Glomerular visceral epithelial cell (primary cell): ENCODE data around the gene DNAJC3.
"Not testable (repeated sequence)": the region's sequence is repeated elsewhere in the genome, so short reads cannot be mapped to it uniquely, and the experiment has no call there.

Experiments used
- DNase-seq: peaks from one replicate; pipeline ENCODE4 v3.0.0-alpha.2; 2016; ENCODE audit errors: extremely low spot score

Gene DNAJC3, protein sequence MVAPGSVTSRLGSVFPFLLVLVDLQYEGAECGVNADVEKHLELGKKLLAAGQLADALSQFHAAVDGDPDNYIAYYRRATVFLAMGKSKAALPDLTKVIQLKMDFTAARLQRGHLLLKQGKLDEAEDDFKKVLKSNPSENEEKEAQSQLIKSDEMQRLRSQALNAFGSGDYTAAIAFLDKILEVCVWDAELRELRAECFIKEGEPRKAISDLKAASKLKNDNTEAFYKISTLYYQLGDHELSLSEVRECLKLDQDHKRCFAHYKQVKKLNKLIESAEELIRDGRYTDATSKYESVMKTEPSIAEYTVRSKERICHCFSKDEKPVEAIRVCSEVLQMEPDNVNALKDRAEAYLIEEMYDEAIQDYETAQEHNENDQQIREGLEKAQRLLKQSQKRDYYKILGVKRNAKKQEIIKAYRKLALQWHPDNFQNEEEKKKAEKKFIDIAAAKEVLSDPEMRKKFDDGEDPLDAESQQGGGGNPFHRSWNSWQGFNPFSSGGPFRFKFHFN

GRCh38 chr13:95676762-95677563, at the start of gene DNAJC3:
TSS of gene DNAJC3 (plus strand) at chr13:95677139. CDS start at chr13:95677256, 117 bp downstream.
- DNase-seq, result peak; percentile 98

DNA sequence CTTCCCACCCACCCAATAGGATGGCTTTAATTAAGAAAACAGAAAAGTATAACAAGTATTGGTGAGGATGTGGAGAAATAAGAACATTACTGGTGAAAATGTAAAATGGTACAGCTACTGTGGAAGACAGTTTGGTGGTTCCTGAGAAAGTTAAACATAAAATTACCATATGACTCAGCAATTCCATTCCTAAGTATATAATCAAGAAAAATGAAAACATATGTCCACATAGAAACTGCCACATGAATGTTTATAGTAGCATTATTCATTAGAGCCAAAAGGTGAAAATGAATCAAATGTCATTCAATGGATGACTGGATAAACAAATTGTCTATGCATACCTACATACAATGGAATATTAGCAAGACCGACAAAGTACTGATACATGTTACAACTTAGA, 49.3 kb upstream of the DNAJC3 start:
- DNase-seq, result no peak

GRCh38 chr13:95628488-95628887, 48.5 kb upstream of the DNAJC3 start:
- DNase-seq, result no peak

GRCh38 chr13:95629071-95629470, 47.9 kb upstream of the DNAJC3 start:
- no peak for DNase-seq

DNA sequence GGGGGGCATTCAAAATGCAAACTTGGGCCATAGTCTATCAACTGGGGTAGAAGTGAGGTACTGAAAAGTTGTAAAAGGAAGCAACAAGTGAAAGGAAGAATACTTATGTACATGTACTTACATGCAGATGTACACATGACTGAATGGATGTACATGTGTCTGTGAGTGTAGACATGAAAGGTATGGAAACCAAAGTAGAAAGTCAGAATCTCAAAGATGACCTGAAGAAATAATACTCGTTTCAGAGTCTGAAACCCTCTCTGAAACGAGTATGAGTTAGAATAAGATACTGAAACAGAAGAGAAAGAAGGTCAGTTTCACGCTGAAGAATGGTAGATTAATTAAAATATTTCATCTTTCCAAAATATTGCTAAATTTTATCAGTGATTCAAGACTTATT, 46.3 kb upstream of the DNAJC3 start:
- DNase-seq, result no peak

DNA sequence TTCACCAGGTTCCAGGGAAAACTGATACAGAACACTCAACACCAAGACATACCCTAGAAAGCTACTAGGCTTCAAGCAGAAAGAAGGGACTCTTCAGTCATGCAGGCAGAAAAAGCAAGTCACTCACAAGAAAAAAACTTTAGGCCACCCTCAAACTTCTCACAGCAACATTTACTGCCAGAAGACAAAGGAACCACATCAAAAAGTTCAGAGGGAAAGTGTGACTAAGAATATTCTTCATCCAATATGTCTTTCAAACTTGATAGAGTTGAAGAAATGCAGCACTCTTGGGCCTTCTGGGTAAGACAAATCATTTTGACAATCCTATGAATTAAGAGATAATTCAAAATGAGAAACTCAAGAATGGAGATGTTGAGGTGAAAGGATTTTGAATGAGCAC, 40.1 kb upstream of the DNAJC3 start:
- DNase-seq, result no peak

DNA sequence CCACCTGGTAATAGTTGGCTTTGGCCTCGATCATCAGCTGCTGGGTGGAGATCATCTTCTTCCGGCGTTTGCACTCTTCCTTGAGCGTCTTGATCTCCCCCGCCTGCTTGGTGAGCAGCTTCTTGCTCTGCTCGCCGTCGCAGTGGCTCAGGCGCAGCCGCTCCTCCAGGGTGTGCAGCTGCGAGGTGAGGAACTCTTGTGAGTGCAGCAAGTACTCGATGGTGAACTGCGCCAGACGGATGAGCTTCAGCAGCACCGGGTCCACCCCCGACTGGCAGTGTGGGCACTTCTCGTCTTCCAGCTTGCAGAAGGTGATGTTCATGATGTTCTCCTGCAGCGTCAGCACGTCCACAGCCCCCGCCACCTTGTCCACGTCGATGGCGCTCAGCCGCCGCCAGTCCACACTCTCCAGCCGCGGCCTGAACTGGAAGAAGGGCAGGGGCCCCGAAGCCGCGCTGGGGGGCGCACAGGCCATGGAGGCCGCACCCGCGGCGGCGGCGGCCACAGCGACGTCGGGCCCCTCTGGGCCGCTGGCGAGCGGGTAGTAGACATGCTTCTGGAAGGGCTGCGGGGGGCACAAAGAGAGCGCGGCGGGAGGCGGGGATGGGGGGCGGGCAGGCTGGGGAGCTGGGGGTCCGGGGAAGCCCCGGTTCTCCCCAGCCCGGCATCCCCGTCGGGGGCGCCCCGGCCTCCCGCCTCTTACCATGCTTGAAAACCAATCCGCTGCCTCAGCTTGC, 35.5 kb upstream of the DNAJC3 start:
- DNase-seq, result peak; percentile 31

GRCh38 chr13:95642028-95642621, 34.8 kb upstream of the DNAJC3 start:
- DNase-seq, result peak; percentile 52

DNA sequence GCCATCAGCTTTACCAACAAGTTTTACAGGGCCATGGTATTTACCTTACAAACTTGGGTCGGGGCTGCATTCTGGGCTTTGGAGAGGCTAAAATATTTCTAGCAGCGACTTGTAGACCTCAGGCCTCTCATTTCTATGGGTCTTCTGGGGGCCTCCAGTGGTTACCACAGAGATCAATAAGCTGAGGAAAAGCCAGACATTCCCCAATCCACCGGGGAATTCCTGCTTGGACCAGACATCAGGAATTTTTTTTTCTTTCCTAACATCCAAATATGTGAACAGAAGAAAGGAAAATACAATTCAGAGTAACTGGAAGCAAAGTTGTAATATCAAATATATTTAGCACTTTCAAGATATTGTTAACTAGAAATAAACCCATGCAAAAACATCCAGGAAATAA, 33.9 kb upstream of the DNAJC3 start:
- no peak for DNase-seq

GRCh38 chr13:95643571-95643935, 33.4 kb upstream of the DNAJC3 start:
- peak; percentile 42 for DNase-seq

- peak; percentile 45 for DNase-seq
Measured at GRCh38 chr13:95643936-95644598, 32.9 kb upstream of the DNAJC3 start.

DNA sequence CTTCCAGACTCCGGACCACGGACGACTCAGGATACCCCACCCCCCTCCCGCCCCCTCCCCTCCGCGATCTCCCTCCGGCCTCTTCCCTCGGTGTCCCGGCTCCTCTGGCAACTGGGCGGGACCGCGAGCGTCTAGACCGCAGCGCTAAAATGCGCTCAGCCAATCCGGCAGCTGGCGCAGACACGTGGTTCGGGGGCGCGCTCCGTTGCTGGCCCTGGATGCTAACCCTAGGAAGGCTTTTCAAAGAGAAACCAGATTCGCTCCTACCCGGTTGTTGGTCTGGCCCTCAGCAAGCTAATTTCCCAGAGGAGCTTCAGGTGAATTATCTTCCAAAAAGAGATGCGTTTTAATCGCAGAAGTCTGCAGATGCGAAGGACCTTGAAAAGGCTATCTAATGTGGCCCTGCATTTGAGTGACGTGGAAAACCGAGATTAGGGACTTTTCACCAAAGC, 32.3 kb upstream of the DNAJC3 start, which contains the start of gene DZIP1:
Gene DZIP1, minus strand, starts transcription at position 106 of the 452 bp plus-strand sequence. CDS start 2,677 bp downstream, outside the sequence.
- DNase-seq, result peak; percentile 86

GRCh38 chr13:95647321-95647720, 29.6 kb upstream of the DNAJC3 start:
- no peak for DNase-seq

DNA sequence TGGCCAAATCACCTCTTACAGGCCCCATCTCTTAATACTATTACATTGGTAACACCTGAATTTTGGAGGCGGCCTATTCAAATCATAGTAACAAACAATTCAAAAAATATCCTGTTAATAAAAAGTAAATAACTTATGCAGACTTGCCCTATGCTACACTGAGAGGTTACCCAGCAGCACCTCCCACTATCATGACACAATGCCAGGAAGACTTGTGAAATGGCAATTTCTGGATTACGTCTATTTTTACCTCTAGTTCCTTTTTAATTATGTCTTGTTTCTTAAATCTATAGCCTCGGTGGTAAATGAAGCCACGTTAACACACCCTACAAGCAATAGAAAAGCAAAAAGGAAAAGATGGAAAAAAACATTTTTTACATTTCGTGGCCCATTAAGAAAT, 26.2 kb upstream of the DNAJC3 start:
- no peak for DNase-seq

- DNase-seq, result no peak
Measured at GRCh38 chr13:95652244-95652764, 24.6 kb upstream of the DNAJC3 start.

GRCh38 chr13:95652821-95653220, 24.1 kb upstream of the DNAJC3 start:
- DNase-seq, result no peak

- DNase-seq, result no peak
Measured at GRCh38 chr13:95656386-95657015, 20.4 kb upstream of the DNAJC3 start.

GRCh38 chr13:95659500-95659899, 17.4 kb upstream of the DNAJC3 start:
- DNase-seq, result no peak

- peak; percentile 55 for DNase-seq
Measured at GRCh38 chr13:95660981-95661581, 15.9 kb upstream of the DNAJC3 start.

- DNase-seq, result not testable (repeated sequence)
Measured at GRCh38 chr13:95667235-95667634, 9.7 kb upstream of the DNAJC3 start.
